Epidermal melanocyte (primary cell): ENCODE measurements around the gene RNF186.
A peak's percentile ranks its signal among the peaks of the same experiment; 100 is the strongest.
"Not testable (repeated sequence)": the region's sequence is repeated elsewhere in the genome, so short reads cannot be mapped to it uniquely, and the experiment has no call there.

Source experiments
- DNase-seq: peaks from one replicate; pipeline ENCODE4 v3.0.0; 2011; ENCODE audit warnings: low spot score; ENCODE audit not compliant: insufficient read length

RNF186 gene

GRCh38 chr1:19824541-19824940 is 9.5 kb upstream of the RNF186 start:
- DNase-seq: no peak

- no peak for DNase-seq
These were observed 9.0 kb upstream of the RNF186 start for GRCh38 chr1:19824036-19824435.

GRCh38 chr1:19819701-19820100 is 4.6 kb upstream of the RNF186 start:
- DNase-seq: no peak

GRCh38 chr1:19818324-19818723 is 3.2 kb upstream of the RNF186 start:
- DNase-seq: no peak

GRCh38 chr1:19817160-19817559 is 2.1 kb upstream of the RNF186 start:
- no peak for DNase-seq

GRCh38 chr1:19816737-19817086 is 1.6 kb upstream of the RNF186 start:
- DNase-seq: not testable (repeated sequence)

GRCh38 chr1:19815801-19816736 is 986 bp upstream of the RNF186 start:
- DNase-seq: no peak

GRCh38 chr1:19814244-19814661 is 830 bp downstream of the RNF186 start:
- DNase-seq: no peak

GRCh38 chr1:19813643-19813960 is 1.5 kb downstream of the RNF186 start:
- no peak for DNase-seq

- no peak for DNase-seq
These were observed 2.0 kb downstream of the RNF186 start for GRCh38 chr1:19812875-19813642.

- DNase-seq: no peak
These were observed 3.8 kb downstream of the RNF186 start for GRCh38 chr1:19811206-19811851.

GRCh38 chr1:19809044-19809750 is 5.9 kb downstream of the RNF186 start:
- no peak for DNase-seq

GRCh38 chr1:19808351-19808750 is 6.7 kb downstream of the RNF186 start:
- DNase-seq: no peak

GRCh38 chr1:19804831-19805251 is 10.2 kb downstream of the RNF186 start:
- no peak for DNase-seq

GRCh38 chr1:19802269-19802668 is 12.8 kb downstream of the RNF186 start:
- no peak for DNase-seq

- peak; percentile 61 for DNase-seq
These were observed 14.8 kb downstream of the RNF186 start for GRCh38 chr1:19800076-19800804.

- peak; percentile 65 for DNase-seq
These were observed 15.6 kb downstream of the RNF186 start, which contains the start of gene TMCO4 for GRCh38 chr1:19799230-19800075. TMCO4 (minus strand) TSS chr1:19799916; CDS start chr1:19780758, 19,158 bp downstream.

- no peak for DNase-seq
These were observed 16.4 kb downstream of the RNF186 start for GRCh38 chr1:19798486-19799229.

- DNase-seq: no peak
These were observed 17.3 kb downstream of the RNF186 start for GRCh38 chr1:19797827-19798226.
